GM21528 (cell line): ENCODE results near the gene PET100.
A peak's percentile ranks its signal among the peaks of the same experiment; 100 is the strongest.
"Not testable (repeated sequence)": the region's sequence is repeated elsewhere in the genome, so short reads cannot be mapped to it uniquely, and the experiment has no call there.

Experiments
- ATAC-seq: cut with Tn5 transposase; IDR thresholded peaks from one replicate; pipeline ENCODE4 v1.9.1; 2021; ENCODE audit warnings: mild to moderate bottlenecking, moderate library complexity; ENCODE audit not compliant: unreplicated experiment, low FRiP score

Gene PET100

DNA sequence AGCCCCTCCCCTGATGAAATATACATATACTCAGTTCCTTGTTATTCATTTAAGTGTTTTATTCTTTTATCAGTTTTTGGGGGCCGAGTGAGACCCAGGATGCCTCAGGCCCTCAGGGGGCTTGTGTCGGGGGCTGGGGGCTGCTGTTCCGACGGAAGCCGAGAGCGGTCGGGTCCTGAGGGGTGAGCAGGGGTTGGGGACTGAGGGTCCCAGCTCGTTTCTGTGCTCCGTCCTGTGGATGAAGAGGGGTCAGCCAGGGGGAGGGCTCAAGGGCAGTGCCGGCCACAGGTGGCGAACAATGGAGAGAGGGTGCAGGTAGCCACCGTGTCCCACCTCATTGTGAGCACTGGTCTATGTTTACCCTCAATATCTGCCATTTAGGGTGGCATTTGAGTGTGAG lies 2.0 kb downstream of the PET100 start:
- no peak for ATAC-seq

- ATAC-seq, result no peak
Measured at GRCh38 chr19:7632340-7633203, 3.0 kb downstream of the PET100 start.

DNA sequence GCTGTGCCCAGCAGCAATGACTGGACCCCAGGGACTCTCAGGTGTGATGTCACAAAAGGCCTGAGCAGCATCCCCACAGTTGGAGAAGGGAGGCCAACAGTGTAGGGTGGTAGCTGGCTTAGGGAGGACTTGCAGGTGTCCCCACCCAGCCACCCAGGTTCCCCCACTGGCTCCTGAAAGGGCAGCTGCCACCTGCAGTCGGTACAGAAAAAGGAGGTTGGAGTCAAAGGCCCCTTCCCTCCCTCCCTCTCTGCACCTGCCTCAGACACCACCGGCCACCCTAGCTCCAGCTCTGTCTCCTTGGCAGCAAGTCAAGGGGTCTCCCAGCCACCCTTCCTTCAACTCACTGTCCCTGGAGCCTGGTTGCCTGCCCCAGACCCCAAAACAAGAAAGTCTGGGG lies 4.1 kb downstream of the PET100 start, which contains the start of gene PCP2:
PCP2 (minus strand) TSS at position 22 of the 400 bp plus-strand sequence. CDS start 262 bp downstream, outside the sequence.
- ATAC-seq, result no peak

GRCh38 chr19:7635670-7636069 lies 6.1 kb downstream of the PET100 start:
- no peak for ATAC-seq

GRCh38 chr19:7636317-7636690 lies 6.7 kb downstream of the PET100 start:
- no peak for ATAC-seq

DNA sequence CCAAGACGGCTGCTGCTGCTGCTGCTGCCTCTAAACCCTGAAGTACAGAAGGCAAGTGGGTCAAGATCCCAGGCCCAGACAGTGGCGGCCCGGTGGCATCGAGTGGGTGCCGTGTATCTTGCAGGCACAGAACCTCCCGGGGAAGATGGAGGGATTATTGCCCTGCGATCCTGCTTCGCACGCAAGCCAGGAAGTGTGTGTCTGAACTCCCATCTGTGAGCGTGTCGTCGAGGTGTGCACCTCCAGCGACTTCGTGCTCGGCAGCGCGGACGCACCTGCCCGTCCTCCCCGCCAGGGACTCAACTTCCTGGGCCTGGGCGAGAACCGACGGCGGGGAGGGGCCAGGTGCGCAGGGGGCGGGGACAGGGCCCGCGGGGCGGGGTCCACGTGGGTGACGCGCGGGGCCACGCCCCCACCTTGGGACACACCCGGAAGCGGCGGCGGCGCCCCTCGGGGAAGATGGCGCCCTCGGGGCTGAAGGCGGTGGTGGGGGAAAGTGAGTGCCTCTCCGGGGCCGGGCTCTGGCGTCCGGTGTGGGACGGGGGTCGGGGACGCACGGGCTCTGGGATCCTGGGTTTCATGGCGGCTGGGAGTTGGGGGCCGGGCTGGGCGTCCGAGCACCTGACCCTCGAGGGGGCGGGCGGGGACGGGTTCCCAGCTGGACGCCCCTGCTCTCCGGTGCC lies 7.2 kb downstream of the PET100 start, which contains the start of gene STXBP2:
STXBP2 (plus strand) TSS at position 420 of the 683 bp plus-strand sequence; CDS start at position 460, 40 bp downstream.
- ATAC-seq, result peak; percentile 47

GRCh38 chr19:7637374-7638256 lies 8.0 kb downstream of the PET100 start:
- ATAC-seq, result peak; percentile 25

DNA sequence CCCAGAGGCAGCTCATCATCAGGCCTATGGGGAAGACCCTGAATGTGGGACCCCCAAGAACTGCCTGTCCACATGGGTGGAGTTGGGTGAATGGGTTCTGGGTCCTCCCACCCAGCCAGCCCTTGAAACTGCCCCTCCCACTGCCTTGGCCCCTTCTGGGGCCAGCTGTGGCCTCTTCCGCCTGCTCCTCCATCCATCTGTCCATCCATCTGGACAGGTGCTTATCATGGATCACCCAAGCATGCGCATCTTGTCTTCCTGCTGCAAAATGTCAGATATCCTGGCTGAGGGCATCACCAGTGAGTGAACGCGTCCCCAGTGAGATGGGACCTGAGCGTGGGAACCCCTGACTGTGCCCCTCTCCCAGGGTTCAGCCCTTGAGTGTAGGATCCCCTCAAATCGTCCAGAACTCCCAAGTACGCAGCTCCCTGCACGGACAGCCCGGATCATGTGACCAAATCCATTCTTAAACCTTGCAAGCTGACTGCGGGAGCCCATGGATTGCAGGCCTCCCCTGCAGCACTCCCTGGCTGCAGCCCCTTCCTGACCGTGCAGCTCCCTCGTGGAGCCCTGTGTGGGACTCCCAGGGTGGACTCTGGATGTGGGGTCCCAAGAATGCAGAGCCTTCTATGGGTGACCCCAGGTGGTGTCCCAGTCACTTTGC lies 9.3 kb downstream of the PET100 start:
- no peak for ATAC-seq

DNA sequence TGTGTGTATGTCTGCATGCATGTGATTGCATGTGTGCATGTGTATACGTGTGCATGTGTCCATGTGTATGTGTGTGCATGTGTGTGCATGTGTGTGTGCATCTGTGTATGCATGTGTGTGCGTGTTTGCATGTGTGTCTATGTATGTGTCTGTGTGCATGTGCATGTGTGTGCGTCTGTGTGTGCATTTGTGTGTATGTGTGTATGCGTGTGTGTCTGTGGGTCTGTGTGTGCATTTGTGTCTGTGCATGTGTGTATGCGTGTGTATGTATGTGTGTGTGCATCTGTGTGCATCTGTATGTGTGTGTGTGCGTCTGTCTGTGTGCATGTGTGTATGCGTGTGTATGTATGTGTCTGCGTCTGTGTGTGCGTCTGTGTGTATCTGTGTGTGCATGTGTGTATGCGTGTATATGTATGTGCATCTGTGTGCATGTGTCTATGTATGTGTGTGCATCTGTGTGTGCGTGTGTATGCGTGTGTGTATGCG lies 10.3 kb downstream of the PET100 start:
- ATAC-seq, result no peak

GRCh38 chr19:7640803-7641202 lies 11.2 kb downstream of the PET100 start:
- no peak for ATAC-seq

DNA sequence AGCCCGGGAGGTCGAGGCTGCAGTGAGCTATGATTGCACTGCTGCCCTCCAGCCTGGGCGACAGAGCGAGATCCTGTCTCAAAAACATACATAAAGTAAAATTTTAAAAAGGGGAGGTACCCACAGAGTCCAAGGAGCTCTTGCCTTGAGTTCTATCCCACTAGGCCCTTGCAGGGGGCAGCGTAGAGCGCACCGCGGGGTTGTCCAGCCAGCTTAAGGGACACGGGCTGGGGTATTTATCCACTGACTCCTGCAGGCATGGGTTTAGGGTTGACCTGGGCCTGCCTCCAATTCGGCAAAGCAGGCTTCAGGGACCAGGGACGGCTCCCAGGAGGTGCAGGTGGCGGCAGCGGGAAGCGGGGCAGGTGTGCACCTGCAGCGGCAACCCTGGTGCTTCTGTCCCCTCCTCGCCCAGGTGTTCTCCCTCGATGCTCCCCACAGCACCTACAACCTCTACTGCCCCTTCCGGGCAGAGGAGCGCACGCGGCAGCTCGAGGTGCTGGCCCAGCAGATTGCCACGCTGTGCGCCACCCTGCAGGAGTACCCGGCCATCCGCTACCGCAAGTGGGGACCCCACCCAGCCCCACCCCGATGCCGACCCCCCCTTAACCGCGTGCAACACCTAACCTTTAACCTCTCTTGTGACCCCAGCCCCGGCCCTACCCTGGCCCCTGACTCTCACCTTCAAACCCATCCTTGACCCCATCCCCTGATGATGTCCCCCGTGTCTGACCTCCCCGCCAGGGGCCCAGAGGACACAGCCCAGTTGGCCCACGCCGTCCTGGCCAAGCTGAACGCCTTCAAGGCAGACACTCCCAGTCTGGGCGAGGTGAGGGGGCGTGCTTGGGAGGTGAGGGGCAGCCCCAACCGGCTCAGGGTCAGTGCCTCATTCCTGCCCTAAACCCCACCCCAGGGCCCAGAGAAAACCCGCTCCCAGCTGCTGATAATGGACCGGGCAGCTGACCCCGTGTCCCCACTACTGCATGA lies 12.0 kb downstream of the PET100 start:
- no peak for ATAC-seq

DNA sequence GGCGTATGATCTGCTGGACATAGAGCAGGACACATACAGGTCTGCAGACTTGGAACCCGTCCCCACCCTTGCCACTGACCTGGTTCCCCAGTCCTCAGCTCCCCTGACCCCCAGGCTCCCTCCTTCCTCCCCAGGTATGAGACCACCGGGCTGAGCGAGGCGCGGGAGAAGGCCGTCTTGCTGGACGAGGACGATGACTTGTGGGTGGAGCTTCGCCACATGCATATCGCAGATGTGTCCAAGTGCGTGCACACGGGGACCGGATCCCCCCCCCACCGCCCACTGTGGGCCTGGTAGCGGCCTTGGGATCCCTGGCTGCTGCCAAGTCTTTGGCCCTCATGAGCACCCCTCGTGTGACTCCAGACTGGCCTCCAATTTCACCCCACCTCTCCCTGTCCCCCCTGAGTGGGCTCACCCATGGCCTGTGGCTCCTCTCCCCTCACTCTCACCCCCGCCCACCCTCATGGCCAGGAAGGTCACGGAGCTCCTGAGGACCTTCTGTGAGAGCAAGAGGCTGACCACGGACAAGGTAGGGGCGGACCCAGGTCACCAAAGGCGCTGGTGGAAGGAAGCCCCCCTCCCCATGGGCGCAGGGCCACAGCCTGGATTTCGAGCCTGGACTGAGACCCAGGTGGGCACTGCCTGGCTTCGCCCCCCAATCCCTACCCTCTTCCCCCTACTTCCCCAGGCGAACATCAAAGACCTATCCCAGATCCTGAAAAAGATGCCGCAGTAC lies 12.9 kb downstream of the PET100 start:
- ATAC-seq, result no peak

GRCh38 chr19:7643031-7643415 lies 13.4 kb downstream of the PET100 start:
- no peak for ATAC-seq

GRCh38 chr19:7643629-7644549 lies 14.3 kb downstream of the PET100 start:
- not testable (repeated sequence) for ATAC-seq

DNA sequence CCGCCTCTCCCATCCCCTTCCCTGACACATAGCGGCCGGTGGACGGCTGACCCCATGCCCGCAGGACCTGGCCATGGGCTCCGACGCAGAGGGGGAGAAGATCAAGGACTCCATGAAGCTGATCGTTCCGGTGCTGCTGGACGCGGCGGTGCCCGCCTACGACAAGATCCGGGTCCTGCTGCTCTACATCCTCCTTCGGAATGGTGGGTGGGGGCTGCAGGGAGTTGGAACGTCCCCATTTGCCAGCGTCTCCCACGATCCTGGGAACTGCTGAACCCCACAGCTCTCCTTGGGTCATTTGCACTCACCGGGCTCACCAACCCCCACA lies 14.9 kb downstream of the PET100 start:
- ATAC-seq, result no peak

- ATAC-seq, result no peak
Measured at GRCh38 chr19:7645163-7645562, 15.6 kb downstream of the PET100 start.
